NCI-H82 treated with DMSO at 0.1 percent for 48 hours (cell line): ENCODE data around the gene RAC3.

Experiments
- DNase-seq: peaks from one replicate; lab custom pipeline; 2025; ENCODE audit not compliant: unreplicated experiment; lab: John Stamatoyannopoulos, UW

Gene RAC3

GRCh38 chr17:81998691-81999438 is 32.6 kb upstream of the RAC3 start:
- no peak for DNase-seq

DNA sequence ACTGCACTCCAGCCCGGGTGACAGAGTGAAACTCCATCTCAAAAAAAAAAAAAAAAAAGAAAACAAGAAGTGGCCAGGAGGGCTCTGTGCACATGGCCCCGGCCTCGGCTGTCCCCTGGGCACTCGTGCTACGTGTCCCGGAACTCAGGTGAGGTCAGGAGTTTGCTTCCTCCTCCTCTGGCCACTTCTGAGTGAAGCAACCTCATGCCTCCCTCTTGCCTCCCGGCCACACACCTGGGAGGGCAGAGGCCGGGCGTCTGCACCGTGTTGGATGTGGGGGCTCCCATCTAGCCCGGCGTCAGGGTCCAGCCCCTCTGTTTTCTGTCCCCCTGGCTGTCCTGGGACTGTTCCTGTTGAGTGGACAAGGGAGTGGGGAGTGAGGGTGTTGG is 31.9 kb upstream of the RAC3 start:
- no peak for DNase-seq

GRCh38 chr17:81999976-82000802 is 31.3 kb upstream of the RAC3 start:
- no peak for DNase-seq

DNA sequence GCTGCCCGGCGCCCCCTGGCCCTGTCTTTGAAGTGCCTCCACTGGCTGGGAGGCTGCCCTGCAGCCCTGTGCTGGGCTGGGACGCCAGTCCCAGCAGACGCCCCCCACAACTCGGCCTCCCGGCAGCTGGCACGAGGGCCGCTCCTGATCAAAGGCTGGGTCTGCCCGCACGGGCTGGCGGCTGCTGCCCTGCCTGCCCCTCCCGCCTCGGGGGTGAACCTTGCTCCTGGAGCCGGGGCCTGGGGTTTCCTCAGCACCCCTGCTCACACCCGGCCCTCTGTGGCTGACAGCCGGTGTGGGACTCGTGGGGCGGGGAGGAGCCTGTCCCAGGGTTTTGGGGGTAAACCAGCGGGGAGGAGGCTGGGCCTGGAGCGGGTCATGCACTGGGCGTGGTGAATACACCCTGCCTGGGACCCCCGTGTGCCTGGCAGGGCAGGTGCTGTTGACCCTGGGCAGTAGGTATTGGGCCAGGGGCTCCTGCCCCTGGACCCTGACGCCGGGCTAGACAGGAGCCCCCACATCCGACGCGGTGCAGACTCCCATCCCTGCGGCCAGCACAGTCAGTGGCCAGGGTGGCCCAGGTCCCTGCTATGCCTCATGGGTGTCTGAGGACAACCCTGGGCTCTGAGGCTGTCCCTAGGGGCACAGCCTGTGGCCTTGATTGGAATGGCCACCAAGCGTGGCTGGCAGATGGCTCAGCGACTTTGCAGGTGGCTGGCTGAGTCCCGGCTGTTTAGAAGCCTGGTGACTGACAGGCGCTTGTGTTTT is 30.5 kb upstream of the RAC3 start:
- DNase-seq, result no peak

- DNase-seq, result no peak
Observed at GRCh38 chr17:82001571-82002056, 29.9 kb upstream of the RAC3 start.

- no peak for DNase-seq
Observed at GRCh38 chr17:82003411-82004381, 27.8 kb upstream of the RAC3 start.

DNA sequence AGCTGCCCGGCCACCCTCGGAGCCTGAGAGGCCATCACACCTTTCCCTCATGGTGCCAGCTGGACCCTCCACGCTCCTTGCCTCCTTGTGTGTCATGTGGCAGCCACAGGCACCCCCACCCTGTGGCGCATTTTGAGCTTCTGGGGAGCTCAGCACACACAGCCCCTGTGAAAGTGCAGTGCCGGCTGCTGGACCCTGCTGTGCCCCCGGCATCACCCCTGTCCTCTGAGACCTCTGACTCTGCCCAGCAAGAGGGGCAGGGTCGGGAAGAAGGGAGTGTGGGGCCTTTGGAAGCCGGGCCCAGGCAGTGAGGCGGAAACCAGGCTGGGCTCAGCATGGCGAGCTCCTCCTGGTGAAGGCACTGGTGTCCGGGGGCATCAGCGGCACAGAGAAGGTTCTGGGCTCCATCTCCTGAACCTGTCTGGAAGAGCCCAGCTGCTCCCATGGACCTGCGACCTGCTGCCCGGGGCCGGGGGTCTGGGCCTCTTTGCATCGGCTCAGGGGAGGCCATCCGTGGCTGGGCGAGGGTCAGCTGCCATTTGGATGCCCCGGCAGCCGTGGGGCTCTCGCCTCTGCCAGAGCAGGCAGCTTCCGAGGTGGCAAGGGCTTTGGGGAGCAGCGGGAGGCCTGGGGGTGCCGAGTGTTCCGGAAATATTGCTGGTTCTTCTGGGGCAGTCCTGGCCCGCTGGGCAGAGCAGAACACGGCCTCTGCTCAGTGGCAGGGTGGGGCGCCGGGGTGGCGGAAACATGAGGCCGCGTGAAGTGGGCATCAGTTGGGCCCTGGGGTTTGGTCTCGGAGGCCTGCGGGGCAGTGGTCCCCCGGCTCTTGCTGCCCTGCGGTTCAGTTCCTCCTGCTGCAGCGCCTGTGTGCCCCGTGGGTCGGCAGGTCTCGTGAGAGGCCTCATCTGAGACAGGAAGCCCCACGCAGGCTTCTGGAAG is 26.7 kb upstream of the RAC3 start:
- DNase-seq, result no peak

DNA sequence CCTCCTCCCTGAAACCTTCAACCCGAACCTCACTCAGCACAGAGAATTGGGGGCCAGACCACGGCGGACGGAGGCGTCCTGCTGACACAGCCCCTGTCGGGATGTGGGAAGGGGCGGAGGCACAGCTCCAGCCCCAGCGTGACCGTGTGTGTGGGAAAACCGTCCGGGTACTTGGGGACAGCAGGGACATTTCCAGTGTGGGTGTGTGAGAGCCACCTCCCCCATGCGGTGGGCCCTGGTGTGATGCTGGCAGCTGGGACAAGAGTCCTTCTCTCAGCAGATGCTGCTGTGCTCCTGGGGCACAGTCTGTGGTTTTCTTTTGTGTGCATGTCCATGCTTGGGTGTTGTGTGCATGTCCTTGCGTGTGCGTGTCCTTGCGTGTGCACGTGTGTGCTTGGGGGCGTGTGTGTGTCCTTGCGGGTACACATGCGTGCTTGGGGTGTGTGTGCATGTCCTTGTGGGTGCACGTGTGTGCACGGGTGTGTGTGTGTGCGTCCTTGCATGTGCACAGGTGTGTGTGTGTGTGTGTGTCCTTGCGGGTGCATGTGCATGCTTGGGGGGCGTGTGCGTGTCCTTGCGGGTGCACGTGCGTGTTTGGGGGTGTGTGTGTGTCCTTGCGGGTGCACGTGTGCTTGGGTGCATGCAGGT is 25.7 kb upstream of the RAC3 start:
- DNase-seq, result no peak

DNA sequence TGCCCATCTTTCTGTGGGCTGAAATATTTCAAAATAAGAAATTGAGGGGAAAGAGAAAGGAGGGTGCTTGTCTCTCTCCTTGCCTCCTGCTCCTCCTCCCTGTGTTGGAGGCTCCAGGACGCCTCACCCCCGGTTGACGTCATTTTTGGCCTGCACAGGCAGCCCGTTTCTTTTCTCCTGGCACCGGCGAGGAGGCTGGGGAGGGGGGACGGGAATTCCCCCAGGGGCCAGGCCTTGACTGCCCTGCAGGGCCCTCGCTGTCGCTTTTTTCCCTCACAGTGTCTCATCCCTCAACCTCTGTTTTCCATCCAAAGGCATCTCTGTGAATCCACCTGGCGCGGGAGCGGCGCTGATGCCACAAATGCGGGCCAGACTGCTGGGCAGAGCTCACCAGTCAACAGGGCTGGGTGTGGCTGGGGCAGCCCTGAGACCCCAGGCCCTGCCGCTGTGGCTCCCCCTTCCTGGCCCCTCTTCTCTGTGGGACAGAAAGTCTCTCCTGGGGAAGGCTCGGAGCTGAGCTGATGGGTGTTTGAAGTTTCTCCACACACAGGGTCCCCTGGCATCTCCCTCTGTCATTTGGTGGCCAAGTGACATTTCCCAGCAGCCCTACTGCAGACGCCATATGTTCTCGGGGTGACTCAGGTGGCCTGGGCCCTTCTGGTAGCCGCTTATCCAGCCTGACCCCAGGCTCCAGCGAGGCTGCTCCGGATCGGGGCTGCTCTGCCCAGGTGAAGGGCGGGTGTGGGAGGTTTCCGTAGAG is 24.8 kb upstream of the RAC3 start:
- DNase-seq, result no peak

- DNase-seq, result no peak
Observed at GRCh38 chr17:82007228-82007494, 24.3 kb upstream of the RAC3 start.

DNA sequence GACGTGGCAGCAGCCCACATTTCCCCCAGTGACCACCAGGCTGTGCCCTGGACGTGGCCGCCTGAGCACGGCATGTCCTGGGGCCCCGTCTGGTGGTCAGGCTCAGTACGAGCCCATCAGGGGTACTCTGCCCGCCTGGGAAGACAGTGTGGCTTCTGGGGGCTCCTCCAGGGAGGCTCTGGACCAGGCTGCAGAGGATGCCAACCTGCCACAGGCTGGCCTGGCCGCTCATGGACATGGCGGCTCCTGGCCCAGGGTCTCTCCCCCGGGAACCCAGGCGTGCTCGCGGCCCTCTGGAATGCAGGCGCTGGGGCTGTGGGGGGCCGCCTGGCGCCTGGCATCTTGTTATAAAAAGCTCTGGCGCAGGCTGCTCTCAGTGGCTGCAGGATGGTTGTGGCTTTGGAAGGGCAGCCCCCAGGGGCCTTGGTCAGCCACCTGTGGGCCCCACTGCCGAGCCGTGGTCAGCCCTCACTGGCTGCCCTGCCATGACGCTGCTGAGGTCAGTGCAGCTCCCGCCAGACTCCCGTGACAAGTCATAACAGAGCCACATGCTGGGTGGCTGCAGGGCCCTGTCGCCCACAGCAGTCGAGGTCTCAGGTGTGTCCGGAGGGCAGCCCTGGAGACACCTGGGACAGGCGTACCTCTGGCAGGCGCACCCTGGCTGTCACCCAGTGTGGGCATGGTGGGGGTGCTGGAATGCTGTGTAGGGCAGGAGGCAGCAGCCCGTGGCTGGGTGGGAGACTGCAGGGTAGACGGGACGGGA is 23.8 kb upstream of the RAC3 start:
- DNase-seq, result no peak

DNA sequence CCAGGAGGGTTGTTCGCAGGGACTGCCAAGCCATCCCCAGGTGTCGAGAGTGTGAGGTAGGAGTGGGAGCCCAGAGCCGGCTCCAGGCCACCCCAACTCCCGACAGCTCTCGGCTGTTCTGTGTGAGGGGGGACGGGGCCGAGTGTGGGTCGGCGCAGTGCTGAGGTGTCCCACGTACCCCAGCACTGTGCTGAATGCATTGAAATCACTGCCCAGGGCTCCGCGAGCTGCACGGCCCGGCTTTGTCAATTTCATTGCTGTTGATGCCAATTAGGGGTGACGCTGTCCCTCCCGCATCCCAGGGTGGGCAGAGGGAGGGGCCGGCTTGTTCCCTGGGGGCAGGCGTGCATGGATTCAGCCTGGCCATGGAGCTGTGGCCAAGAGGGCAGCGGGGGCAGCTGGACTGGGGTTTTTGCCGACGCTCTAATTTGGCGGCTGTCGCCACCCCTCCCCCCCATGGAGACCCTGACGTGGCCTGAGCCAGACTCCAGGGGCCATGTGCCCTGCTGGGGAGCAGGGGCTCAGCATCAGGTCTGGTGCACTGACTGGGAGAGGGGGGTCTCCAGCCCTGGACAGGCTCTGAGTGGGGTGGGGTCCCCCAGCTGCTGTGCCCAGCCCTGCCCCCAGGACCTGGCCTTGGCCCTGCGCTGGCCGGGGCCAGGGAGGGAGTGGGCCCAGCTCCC is 23.1 kb upstream of the RAC3 start:
- DNase-seq, result no peak

DNA sequence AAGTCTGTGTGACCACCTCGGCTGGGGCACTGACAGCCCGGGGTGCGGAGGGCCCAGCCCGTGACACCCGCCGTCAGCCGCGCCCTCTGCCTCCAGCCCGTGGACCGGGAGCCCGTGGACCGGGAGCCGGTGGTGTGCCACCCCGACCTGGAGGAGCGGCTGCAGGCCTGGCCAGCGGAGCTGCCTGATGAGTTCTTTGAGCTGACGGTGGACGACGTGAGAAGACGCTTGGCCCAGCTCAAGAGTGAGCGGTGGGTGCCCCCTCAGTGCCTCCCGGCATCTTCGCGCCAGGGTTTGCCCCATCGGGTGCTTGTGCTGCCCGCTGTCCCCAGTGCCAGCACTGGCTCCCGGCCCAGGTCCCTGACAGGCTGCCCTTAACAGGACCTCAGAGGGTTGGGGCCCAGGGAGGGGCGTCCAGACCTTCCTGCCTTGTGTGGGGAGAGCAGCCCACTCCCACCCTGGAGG is 22.5 kb upstream of the RAC3 start:
- no peak for DNase-seq

DNA sequence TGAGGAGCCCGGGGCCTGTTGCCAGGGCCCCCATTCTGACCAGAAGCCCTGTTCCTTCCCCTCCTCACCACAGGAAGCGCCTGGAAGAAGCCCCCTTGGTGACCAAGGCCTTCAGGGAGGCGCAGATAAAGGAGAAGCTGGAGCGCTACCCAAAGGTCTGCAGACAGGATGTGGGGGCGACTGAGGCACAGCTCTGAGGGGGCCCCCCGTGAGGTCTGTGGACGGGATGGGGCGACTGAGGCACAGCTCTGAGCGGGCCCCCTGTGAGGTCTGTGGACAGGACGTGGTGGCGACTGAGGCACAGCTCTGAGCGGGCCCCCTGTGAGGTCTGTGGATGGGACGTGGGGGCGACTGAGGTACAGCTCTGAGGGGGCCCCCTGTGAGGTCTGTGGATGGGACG is 22.1 kb upstream of the RAC3 start:
- DNase-seq, result no peak

- no peak for DNase-seq
Observed at GRCh38 chr17:82010575-82011525, 20.6 kb upstream of the RAC3 start.
